NCI-H2227 treated with DMSO at 0.1 percent for 48 hours (cell line): Measurements from ENCODE around the gene TMEM170A.
"Not testable (repeated sequence)": the region's sequence is repeated elsewhere in the genome, so short reads cannot be mapped to it uniquely, and the experiment has no call there.

ENCODE experiments used
- DNase-seq: peaks from one replicate; lab custom pipeline; 2025; lab: John Stamatoyannopoulos, UW

The TMEM170A gene

GRCh38 chr16:75479421-75479990, 15.0 kb upstream of the TMEM170A start:
- DNase-seq, result no peak

- no peak for DNase-seq
These were observed 14.2 kb upstream of the TMEM170A start for GRCh38 chr16:75478480-75479345.

GRCh38 chr16:75477680-75478473, 13.4 kb upstream of the TMEM170A start:
- no peak for DNase-seq

- DNase-seq, result no peak
These were observed 12.3 kb upstream of the TMEM170A start for GRCh38 chr16:75476817-75477216.

- no peak for DNase-seq
These were observed 10.9 kb upstream of the TMEM170A start for GRCh38 chr16:75475420-75475847.

- no peak for DNase-seq
These were observed 8.7 kb upstream of the TMEM170A start for GRCh38 chr16:75472908-75473877.

DNA sequence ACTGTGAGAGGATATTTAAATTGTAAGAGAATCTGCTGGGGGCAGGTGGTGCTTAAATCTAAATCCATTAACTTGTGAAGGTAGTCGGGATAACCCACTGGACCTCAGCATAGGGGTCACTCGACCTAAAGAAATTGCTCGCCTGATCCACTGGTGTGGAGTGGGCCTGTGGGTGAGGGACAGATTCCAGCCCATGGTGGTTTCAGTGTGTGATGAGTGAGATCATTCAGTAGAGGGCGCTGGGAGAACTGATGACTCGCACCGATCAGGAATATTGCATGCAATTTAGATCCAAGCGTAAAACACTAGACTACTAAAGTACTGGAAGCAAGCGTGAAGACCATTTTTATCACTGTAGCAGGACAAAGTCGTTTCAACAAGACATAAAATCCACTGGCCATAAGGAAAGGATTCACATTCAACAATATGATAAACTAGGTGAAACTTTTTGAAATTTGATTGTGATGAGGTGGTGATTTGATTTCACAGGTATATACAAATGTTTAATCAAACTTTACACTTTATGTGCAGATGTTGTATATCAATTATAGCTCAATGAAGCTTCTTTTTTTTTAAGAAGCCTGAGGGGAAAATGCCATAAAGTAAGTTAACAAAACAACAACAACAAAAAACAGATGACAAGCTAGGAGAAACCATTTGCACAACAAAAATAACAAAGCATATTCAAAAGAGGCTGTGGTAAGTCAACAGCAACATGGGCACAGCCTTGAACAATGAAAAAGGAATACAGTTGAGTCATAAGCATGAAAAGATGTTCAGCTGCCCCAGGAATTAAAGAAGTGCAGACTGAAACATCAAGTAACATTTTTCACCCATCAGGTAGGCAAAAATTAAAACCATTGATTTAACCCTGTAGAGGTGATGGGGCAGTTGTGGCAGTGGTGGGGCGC, 7.5 kb upstream of the TMEM170A start:
- peak; percentile 20 for DNase-seq

GRCh38 chr16:75466760-75467159, 2.3 kb upstream of the TMEM170A start:
- DNase-seq, result no peak

- DNase-seq, result not testable (repeated sequence)
These were observed 934 bp downstream of the TMEM170A start for GRCh38 chr16:75463389-75464121.

- DNase-seq, result no peak
These were observed 1.7 kb downstream of the TMEM170A start for GRCh38 chr16:75462806-75463205.

- DNase-seq, result no peak
These were observed 2.9 kb downstream of the TMEM170A start for GRCh38 chr16:75461575-75461974.

DNA sequence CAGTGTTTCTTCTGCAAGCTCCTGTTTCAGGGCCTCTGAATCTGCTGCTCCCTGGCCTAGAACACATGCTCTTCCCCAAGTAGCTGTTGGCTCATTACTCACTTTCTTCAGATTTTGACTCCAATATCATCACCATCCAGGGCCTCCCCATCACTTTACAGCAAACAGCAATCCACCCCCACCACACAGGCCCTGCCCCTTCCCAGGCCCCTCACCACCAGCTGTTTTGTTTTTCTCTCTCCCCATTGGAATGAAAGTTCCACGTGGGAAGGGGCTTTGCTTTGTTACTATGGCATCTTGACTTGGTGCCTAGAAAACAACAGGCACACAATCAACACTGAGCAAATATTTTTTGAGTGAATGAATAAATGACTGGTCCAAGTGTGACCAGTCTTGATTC, 4.0 kb downstream of the TMEM170A start:
- DNase-seq, result no peak

DNA sequence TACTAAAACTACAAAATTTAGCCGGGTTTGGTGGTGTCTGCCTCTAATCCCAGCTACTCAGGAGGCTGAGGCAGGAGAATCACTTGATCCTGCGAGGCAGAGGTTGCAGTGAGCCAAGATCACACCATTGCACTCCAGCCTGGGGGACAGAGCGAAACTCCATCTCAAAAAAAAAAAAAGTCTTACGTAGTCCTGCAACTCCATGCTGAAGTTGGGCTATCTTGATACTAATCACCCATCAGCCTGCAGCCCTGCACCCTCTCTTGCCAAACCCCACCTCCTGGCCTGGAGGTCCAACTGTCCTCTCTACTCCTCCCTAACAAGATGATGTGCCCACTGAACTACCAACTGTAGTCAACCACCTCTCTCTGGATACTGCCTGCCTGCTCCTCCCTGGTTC, 4.8 kb downstream of the TMEM170A start:
- no peak for DNase-seq

GRCh38 chr16:75458439-75458838, 6.0 kb downstream of the TMEM170A start:
- no peak for DNase-seq

DNA sequence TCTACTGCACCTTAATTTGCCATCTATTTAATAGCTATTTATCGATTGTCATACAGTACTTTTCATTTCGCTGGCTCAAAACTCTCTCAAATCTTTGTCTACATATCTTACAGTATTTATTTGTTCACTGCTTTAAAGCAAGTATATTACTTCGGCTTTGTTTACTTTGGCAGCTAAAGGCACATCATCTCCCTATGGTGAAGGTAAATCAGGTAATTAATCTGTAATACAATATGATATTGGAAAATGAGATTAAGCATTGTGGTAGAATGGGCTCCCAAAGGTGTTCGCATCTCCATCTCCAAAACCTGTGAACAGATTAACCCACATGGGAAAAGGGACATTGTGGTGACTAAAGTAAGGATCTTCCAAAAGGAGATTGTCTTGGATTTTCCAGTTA, 6.5 kb downstream of the TMEM170A start:
- no peak for DNase-seq

DNA sequence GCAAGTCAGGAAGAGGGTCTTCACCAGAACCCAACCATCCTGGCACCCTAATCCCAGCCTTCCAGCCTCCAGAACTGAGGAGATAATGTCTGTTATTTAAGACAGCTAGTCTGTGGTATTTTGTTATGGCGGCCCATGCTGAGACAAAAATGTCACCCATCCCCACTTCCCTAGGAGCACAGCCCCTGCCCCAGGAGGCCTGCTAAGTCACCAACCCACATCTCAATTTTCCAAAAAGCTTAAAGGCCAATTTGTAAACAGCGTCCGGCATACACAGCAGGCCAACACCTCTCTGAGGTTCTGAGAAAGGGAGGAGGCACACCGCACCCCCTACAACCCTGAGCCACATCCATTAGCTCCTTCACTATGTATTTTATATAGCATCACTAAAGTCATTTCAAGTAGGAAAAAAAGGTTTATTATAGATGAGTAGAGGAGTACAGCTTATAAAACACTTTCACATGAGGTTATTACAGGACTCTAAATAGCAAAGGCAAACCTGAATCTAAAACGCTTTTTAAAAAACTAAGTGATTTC, 6.9 kb downstream of the TMEM170A start:
- no peak for DNase-seq

GRCh38 chr16:75456971-75457370, 7.5 kb downstream of the TMEM170A start:
- DNase-seq, result no peak

- not testable (repeated sequence) for DNase-seq
These were observed 8.0 kb downstream of the TMEM170A start for GRCh38 chr16:75456486-75456885.

DNA sequence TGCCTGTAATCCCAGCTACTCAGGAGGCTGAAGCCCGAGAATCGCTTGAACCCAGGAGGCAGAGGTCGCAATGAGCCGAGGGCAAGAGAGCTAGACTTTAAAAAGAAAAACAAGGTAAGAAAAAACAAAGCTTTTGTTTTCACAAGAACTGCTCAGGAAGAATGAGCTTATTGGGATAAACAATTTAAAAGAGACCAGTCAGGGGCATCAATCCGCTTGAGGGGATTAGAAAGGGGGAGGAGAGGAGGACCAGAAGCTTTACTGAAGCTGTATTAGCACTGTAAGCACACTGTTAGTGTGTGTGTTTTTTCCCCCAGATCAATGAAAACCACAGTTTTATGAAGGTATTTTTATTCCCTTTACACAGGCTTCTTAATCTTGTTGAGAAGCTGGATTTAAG, 8.8 kb downstream of the TMEM170A start:
- DNase-seq, result no peak
